Skeletal muscle cell (primary cell): Measurements from ENCODE around the gene BICC1.

ENCODE experiments used
- DNase-seq: peaks from one replicate; pipeline ENCODE4 v3.0.0-alpha.2; 2010; ENCODE audit warnings: low read depth
- H3K4me3 ChIP-seq: 2 replicates; pipeline ENCODE4 v1.5.1; 2011; ENCODE audit warnings: low read depth, mild to moderate bottlenecking, control low read depth, low read length, moderate library complexity

The BICC1 gene

GRCh38 chr10:58868736-58869435 is 356.2 kb downstream of the BICC1 start:
- no peak for DNase-seq
- no peak overlapping the region for H3K4me3 ChIP-seq

DNA sequence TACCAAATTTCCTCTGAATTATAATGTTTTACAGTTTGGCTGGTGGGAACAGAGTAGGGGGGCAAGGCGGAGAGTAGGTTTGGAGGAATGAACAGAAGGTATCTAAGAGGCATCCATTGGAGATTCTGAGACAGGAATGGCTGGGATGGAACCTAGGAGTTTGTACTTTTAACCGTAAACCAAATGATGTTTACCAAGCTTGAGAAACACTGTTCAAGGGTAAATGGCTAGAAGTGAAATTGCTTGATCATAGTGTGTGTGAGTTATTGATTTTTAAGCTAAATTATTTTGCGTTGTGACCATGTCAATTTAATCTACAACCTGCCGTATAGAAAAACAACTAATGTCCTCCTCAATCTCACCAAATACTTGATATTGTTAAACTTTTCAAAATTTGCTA is 357.4 kb downstream of the BICC1 start:
- no peak overlapping the region for H3K4me3 ChIP-seq
- DNase-seq, result no peak

GRCh38 chr10:58873161-58873560 is 360.5 kb downstream of the BICC1 start:
- DNase-seq, result no peak
- no peak overlapping the region for H3K4me3 ChIP-seq
